Measurements from ENCODE around the gene SLC25A12.
"Not testable (repeated sequence)": the region's sequence is repeated elsewhere in the genome, so short reads cannot be mapped to it uniquely, and the experiment has no call there.

The SLC25A12 gene

GRCh38 chr2:171822525-171823322 lies 71.3 kb downstream of the SLC25A12 start:
- no peak for DNase-seq

GRCh38 chr2:171819453-171819852 lies 74.6 kb downstream of the SLC25A12 start:
- DNase-seq = no peak

- DNase-seq = no peak
Observed at GRCh38 chr2:171814883-171815282, 79.2 kb downstream of the SLC25A12 start.

- no peak for DNase-seq
Observed at GRCh38 chr2:171814174-171814573, 79.9 kb downstream of the SLC25A12 start.

GRCh38 chr2:171813729-171814128 lies 80.3 kb downstream of the SLC25A12 start:
- no peak for DNase-seq

- no peak for DNase-seq
Observed at GRCh38 chr2:171813126-171813525, 80.9 kb downstream of the SLC25A12 start.

GRCh38 chr2:171811245-171811628 lies 82.8 kb downstream of the SLC25A12 start:
- peak; percentile 27 to 69 for DNase-seq

GRCh38 chr2:171810422-171811244 lies 83.4 kb downstream of the SLC25A12 start:
- DNase-seq = peak; percentile 16 to 60

GRCh38 chr2:171808885-171809284 lies 85.2 kb downstream of the SLC25A12 start:
- DNase-seq = not testable (repeated sequence)

GRCh38 chr2:171807831-171808393 lies 86.1 kb downstream of the SLC25A12 start:
- DNase-seq = no peak

GRCh38 chr2:171807119-171807518 lies 86.9 kb downstream of the SLC25A12 start:
- no peak for DNase-seq

- no peak for DNase-seq
Observed at GRCh38 chr2:171804456-171804855, 89.6 kb downstream of the SLC25A12 start.

- DNase-seq = no peak
Observed at GRCh38 chr2:171803757-171804156, 90.3 kb downstream of the SLC25A12 start.

- no peak for DNase-seq
Observed at GRCh38 chr2:171800639-171801038, 93.4 kb downstream of the SLC25A12 start.

- no peak for DNase-seq
Observed at GRCh38 chr2:171798156-171798820, 95.8 kb downstream of the SLC25A12 start.

- DNase-seq = no peak
Observed at GRCh38 chr2:171794918-171795317, 99.1 kb downstream of the SLC25A12 start.

GRCh38 chr2:171793691-171794678 lies 100.1 kb downstream of the SLC25A12 start:
- DNase-seq = no peak

GRCh38 chr2:171792886-171793580 lies 101.0 kb downstream of the SLC25A12 start:
- no peak for DNase-seq

GRCh38 chr2:171792157-171792556 lies 101.9 kb downstream of the SLC25A12 start:
- no peak for DNase-seq

- no peak for DNase-seq
Observed at GRCh38 chr2:171791361-171791760, 102.7 kb downstream of the SLC25A12 start.

- no peak for DNase-seq
Observed at GRCh38 chr2:171789956-171790355, 104.1 kb downstream of the SLC25A12 start.

Measured in NCI-H2081 (cell line).